ENCODE results near the gene DPP6. TPM values are rescaled to one million over a fixed set of nuclear protein-coding genes. Genes with fewer than 3 reads are reported as not detected.

The DPP6 gene
- total RNA-seq, 1 experiment from 2014 or later, result not detected

DNA sequence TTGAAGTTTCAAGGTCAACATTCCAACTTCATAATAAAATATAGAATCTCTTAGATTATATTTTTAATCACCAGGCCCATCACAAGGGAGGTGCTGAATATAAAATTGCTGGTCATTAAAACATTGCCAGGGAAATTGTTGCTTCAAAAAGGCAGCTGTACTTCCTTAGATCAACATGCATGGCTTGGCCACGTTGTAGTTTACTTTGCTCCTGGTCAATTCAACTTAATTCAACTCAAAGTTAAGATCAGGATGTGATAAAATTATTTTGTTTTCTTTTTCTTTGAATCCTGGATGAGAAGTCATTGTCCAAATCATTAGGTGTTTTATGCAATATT is 633.3 kb downstream of the DPP6 start:
- Histone ChIP-seq H3K27ac (ENCODE audit: low read length) (0 out of 2 replicates have a peak overlapping the region, but pooled peaks have one; percentile 36), H3K36me3 (ENCODE audit: control insufficient read depth, insufficient read depth, low read length) (no peaks in the 10 kb centered on the region), H3K4me1 (ENCODE audit: control insufficient read depth, insufficient read depth, low read length) (no peaks in the 10 kb centered on the region), H3K9me3 (ENCODE audit: control insufficient read depth, insufficient read depth, low read depth, low read length) (no peaks in the 10 kb centered on the region), H3K4me3 (ENCODE audit: low read depth in 2 of 2, low read length in 2 of 2) (no peak overlapping the region), H3K27me3 (ENCODE audit: control insufficient read depth, insufficient read depth, low read length) (peaks cover 2% of the 10 kb centered on the region; the same call in 1 of the 2 replicates)
- ChIA-PET CTCF (no interaction called here), POLR2A (no interaction called here)
- intact Hi-C loops (cut with micrococcal nuclease; ENCODE audit: unreplicated experiment), result no loop called here
- TF ChIP-seq TCF7L2 (IDR thresholded peaks at IDR 0.05; ENCODE audit: low read depth, low read length), result peak; percentile 51; the same call in 1 of the 2 replicates
- TF ChIP-seq POLR2AphosphoS5 (IDR thresholded peaks at IDR 0.05; ENCODE audit: low read depth, low read length), result no peak
- no TSS peak for BruUV-seq (replicated peaks)
- ATAC-seq (no peak), DNase-seq (ENCODE audit: low read depth, low spot score) (no peak)
- in situ Hi-C loops (cut with HindIII; ENCODE audit: low pct_unique_long_range_greater_than_20kb, low sequenced_read_pairs), result no loop called here

DNA sequence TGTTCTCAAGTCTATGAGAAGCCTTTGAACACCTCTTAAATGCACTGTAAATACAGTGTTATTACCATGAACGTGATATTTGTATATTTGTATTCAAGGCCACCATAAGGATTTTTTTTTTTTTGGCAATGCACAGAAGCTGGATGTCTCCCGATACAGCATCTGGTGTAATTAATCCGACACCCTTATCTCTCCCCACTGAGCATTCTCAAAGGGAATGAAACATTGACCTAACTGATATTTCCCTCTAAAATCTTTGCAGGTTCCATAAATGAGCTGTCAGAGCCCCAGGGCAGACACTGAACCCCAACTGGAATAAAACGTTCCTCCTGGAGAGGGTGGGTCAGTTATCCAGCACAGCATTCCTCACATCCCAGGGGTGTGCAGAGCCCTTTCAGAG is 634.1 kb downstream of the DPP6 start:
- DNase-seq (ENCODE audit: low read depth, low spot score) (no peak), ATAC-seq (no peak)
- CTCF ChIA-PET, result no interaction called here
- BruUV-seq (replicated peaks), result no TSS peak
- Histone ChIP-seq H3K9me3 (ENCODE audit: control insufficient read depth, insufficient read depth, low read depth, low read length) (no peaks in the 10 kb centered on the region), H3K27me3 (ENCODE audit: control insufficient read depth, insufficient read depth, low read length) (peaks cover 2% of the 10 kb centered on the region; the same call in 1 of the 2 replicates), H3K4me3 (ENCODE audit: low read depth in 2 of 2, low read length in 2 of 2) (no peak overlapping the region), H3K27ac (ENCODE audit: low read length) (0 out of 2 replicates have a peak overlapping the region, but pooled peaks have one; percentile 36), H3K4me1 (ENCODE audit: control insufficient read depth, insufficient read depth, low read length) (no peaks in the 10 kb centered on the region), H3K36me3 (ENCODE audit: control insufficient read depth, insufficient read depth, low read length) (no peaks in the 10 kb centered on the region)
- in situ Hi-C loops (cut with HindIII; ENCODE audit: low pct_unique_long_range_greater_than_20kb, low sequenced_read_pairs) (no loop called here), intact Hi-C loops (cut with micrococcal nuclease; ENCODE audit: unreplicated experiment) (no loop called here)
- TF ChIP-seq, protein P1, sequence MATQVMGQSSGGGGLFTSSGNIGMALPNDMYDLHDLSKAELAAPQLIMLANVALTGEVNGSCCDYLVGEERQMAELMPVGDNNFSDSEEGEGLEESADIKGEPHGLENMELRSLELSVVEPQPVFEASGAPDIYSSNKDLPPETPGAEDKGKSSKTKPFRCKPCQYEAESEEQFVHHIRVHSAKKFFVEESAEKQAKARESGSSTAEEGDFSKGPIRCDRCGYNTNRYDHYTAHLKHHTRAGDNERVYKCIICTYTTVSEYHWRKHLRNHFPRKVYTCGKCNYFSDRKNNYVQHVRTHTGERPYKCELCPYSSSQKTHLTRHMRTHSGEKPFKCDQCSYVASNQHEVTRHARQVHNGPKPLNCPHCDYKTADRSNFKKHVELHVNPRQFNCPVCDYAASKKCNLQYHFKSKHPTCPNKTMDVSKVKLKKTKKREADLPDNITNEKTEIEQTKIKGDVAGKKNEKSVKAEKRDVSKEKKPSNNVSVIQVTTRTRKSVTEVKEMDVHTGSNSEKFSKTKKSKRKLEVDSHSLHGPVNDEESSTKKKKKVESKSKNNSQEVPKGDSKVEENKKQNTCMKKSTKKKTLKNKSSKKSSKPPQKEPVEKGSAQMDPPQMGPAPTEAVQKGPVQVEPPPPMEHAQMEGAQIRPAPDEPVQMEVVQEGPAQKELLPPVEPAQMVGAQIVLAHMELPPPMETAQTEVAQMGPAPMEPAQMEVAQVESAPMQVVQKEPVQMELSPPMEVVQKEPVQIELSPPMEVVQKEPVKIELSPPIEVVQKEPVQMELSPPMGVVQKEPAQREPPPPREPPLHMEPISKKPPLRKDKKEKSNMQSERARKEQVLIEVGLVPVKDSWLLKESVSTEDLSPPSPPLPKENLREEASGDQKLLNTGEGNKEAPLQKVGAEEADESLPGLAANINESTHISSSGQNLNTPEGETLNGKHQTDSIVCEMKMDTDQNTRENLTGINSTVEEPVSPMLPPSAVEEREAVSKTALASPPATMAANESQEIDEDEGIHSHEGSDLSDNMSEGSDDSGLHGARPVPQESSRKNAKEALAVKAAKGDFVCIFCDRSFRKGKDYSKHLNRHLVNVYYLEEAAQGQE (IDR thresholded peaks at IDR 0.05; ENCODE audit: insufficient read depth in 1 of 2, low read depth in 2 of 2, low read length in 1 of 2), result no peak
- TF ChIP-seq SIN3A (IDR thresholded peaks at IDR 0.05; ENCODE audit: borderline replicate concordance, insufficient read depth, low read depth, low read length) (no peak), POLR2AphosphoS5 (IDR thresholded peaks at IDR 0.05; ENCODE audit: low read depth, low read length) (no peak), TCF7L2 (IDR thresholded peaks at IDR 0.05; ENCODE audit: low read depth, low read length) (no peak)
- TF ChIP-seq, protein P2, sequence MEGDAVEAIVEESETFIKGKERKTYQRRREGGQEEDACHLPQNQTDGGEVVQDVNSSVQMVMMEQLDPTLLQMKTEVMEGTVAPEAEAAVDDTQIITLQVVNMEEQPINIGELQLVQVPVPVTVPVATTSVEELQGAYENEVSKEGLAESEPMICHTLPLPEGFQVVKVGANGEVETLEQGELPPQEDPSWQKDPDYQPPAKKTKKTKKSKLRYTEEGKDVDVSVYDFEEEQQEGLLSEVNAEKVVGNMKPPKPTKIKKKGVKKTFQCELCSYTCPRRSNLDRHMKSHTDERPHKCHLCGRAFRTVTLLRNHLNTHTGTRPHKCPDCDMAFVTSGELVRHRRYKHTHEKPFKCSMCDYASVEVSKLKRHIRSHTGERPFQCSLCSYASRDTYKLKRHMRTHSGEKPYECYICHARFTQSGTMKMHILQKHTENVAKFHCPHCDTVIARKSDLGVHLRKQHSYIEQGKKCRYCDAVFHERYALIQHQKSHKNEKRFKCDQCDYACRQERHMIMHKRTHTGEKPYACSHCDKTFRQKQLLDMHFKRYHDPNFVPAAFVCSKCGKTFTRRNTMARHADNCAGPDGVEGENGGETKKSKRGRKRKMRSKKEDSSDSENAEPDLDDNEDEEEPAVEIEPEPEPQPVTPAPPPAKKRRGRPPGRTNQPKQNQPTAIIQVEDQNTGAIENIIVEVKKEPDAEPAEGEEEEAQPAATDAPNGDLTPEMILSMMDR (IDR thresholded peaks at IDR 0.05), result no peak
- POLR2A ChIA-PET, result no interaction called here

DNA sequence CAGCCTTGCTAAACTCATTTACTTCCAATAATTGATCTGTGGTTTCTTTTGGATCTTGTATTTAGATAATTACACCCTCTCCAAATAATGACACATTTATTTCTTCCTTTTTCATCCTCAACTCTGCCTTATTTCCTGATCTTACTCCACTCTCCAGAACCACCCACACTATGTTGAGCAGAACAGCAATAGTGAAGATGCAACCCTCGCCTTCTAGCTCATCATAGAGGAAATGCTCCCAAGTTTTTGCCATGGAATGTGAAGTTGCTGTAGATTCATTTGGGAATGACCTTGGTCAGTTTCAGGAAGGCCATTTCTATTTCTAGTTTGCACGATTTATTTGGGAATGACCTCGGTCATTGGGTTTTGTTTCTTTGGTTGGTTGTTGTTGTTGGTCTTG is 636.8 kb downstream of the DPP6 start:
- BruUV-seq (replicated peaks), result no TSS peak
- in situ Hi-C loops (cut with HindIII; ENCODE audit: low pct_unique_long_range_greater_than_20kb, low sequenced_read_pairs) (no loop called here), intact Hi-C loops (cut with micrococcal nuclease; ENCODE audit: unreplicated experiment) (no loop called here)
- no peak for TF ChIP-seq POLR2AphosphoS5 (IDR thresholded peaks at IDR 0.05; ENCODE audit: low read depth, low read length)
- ChIA-PET POLR2A (no interaction called here), CTCF (no interaction called here)
- Histone ChIP-seq H3K27ac (ENCODE audit: low read length) (no peak overlapping the region), H3K27me3 (ENCODE audit: control insufficient read depth, insufficient read depth, low read length) (no peaks in the 10 kb centered on the region), H3K4me3 (ENCODE audit: low read depth in 2 of 2, low read length in 2 of 2) (no peak overlapping the region), H3K4me1 (ENCODE audit: control insufficient read depth, insufficient read depth, low read length) (no peaks in the 10 kb centered on the region), H3K9me3 (ENCODE audit: control insufficient read depth, insufficient read depth, low read depth, low read length) (no peaks in the 10 kb centered on the region), H3K36me3 (ENCODE audit: control insufficient read depth, insufficient read depth, low read length) (no peaks in the 10 kb centered on the region)
- DNase-seq (ENCODE audit: low read depth, low spot score) (no peak), ATAC-seq (no peak)

Measured in Panc1 (cell line).